Peyer's patch (tissue), 4 donors: ENCODE measurements around the gene NKIRAS2.

ENCODE experiments used
- CTCF ChIP-seq, 6 experiments: fragments of 450-650 bp in 4 of 6; fragments of 200-600 bp in 2 of 6; sonication (generic) in 1 of 6; IDR thresholded peaks; one replicate each; pipeline ENCODE4 v1.5.1; 2017 to 2019; ENCODE audit warnings: antibody characterized with exemption in 6 of 6, mild to moderate bottlenecking in 3 of 6, moderate library complexity in 1 of 6
- POLR2A ChIP-seq, 2 donors: fragments of 450-650 bp; IDR thresholded peaks; one replicate each; pipeline ENCODE4 v1.5.1; 2017; ENCODE audit warnings: antibody characterized with exemption in 2 of 2, mild to moderate bottlenecking in 2 of 2, moderate library complexity in 2 of 2

GRCh38 chr17:42010898-42011516, 8.9 kb upstream of the NKIRAS2 start:
- no peak for TF ChIP-seq CTCF (IDR thresholded peaks at IDR 0.05)
- TF ChIP-seq POLR2A (IDR thresholded peaks at IDR 0.05), result no peak
